Measurements from ENCODE around the gene DFFA. TPM values are rescaled to one million over a fixed set of nuclear protein-coding genes. Genes with fewer than 3 reads are reported as not detected.

The DFFA gene
- total RNA-seq, 1 experiment from 2014 or later = 94.1 TPM

DNA sequence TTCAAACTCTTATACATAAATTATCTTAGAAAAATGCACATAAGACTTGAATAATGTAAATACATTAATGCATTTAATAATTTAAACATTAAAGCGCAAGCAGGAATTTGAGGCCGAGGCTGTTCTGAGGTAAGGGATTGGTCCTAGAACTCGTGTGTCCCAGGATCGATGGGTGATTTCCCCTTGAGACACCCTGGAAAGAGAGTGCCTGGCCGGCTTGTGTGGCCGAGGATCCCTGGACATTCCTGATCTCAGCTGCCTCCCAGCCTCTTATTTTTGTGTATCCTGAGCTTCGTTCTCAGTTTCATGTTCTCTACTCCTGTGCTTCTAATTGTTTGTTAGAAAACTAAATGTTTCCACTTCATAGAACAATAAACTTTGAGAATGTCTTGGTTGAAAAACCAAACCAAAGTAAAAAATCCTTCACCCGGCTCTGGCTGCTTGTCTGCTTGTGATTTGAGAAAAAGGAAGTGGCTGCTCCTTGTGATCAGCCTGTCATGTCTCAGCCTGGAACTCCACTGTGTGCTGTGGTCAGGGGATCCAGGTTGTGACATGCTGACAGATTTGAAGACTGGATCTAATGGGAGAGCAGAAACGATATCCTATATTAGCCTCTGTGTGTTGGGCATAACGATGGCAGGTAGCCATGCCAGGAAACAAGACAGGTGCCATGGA lies 43.1 kb upstream of the DFFA start:
- H3K9me3 Mint-ChIP-seq = no peaks in the 10 kb centered on the region
- Histone ChIP-seq H3K9me3 (ENCODE audit: control insufficient read depth, low read depth, low read length) (no peaks in the 10 kb centered on the region), H3K79me1 (ENCODE audit: insufficient read depth, low read depth, low read length, poor library complexity, severe bottlenecking) (peaks cover 7% of the 10 kb centered on the region), H2AK5ac (ENCODE audit: insufficient read length, low read length) (no peak overlapping the region), H4K8ac (replicated peaks; ENCODE audit: insufficient read length, low read depth, low read length) (no peak overlapping the region), H2BK15ac (ENCODE audit: low read depth, low read length) (no peak overlapping the region), H3K23ac (ENCODE audit: insufficient read length, low read depth, low read length) (no peak overlapping the region), H3K4me2 (ENCODE audit: insufficient read depth, insufficient read length, low read length) (no peak overlapping the region), H3K9ac (ENCODE audit: extremely low read depth, insufficient read length, low read length) (no peak overlapping the region), H3K27ac (ENCODE audit: insufficient read length, low read depth, low read length) (no peak overlapping the region), H2BK120ac (ENCODE audit: low read depth, low read length, poor library complexity, severe bottlenecking) (no peak overlapping the region), H4K5ac (ENCODE audit: insufficient read length, low read depth, low read length) (no peak overlapping the region), H4K91ac (ENCODE audit: insufficient read length, low read depth, low read length) (no peak overlapping the region), H3K14ac (ENCODE audit: insufficient read depth, low read length) (no peak overlapping the region), H2BK20ac (ENCODE audit: low read depth, low read length, poor library complexity, severe bottlenecking) (no peak overlapping the region), H4K20me1 (ENCODE audit: control insufficient read depth, insufficient read depth, insufficient read length) (no peaks in the 10 kb centered on the region), H3K4me1 (ENCODE audit: insufficient read depth, low read length) (peaks cover 12% of the 10 kb centered on the region; the same call in 1 of the 2 replicates), H3K4ac (ENCODE audit: low read depth, low read length) (no peak overlapping the region), H3K56ac (ENCODE audit: insufficient read length, low read depth, low read length) (no peak overlapping the region), H3K27me3 (ENCODE audit: insufficient read depth, low read length) (no peaks in the 10 kb centered on the region), H2BK12ac (ENCODE audit: insufficient read length, low read depth, low read length) (no peak overlapping the region), H3K79me2 (ENCODE audit: insufficient read depth, low read length) (peaks cover 6% of the 10 kb centered on the region; the same call in 1 of the 2 replicates), H3K18ac (ENCODE audit: insufficient read length, low read depth, low read length) (no peak overlapping the region), H2AFZ (ENCODE audit: low read length) (no peak overlapping the region), H2BK5ac (ENCODE audit: insufficient read length, low read length) (no peak overlapping the region), H3K23me2 (ENCODE audit: insufficient read length, low read depth, low read length, poor library complexity, severe bottlenecking) (no peaks in the 10 kb centered on the region), H3T11ph (ENCODE audit: low read length) (no peak overlapping the region)
- H3K27me3 Mint-ChIP-seq (ENCODE audit: low read depth) = no peaks in the 10 kb centered on the region
- peaks cover 50 to 65% of the 10 kb centered on the region in 2 experiments for H3K4me1 Mint-ChIP-seq
- TF ChIP-seq, protein P1, sequence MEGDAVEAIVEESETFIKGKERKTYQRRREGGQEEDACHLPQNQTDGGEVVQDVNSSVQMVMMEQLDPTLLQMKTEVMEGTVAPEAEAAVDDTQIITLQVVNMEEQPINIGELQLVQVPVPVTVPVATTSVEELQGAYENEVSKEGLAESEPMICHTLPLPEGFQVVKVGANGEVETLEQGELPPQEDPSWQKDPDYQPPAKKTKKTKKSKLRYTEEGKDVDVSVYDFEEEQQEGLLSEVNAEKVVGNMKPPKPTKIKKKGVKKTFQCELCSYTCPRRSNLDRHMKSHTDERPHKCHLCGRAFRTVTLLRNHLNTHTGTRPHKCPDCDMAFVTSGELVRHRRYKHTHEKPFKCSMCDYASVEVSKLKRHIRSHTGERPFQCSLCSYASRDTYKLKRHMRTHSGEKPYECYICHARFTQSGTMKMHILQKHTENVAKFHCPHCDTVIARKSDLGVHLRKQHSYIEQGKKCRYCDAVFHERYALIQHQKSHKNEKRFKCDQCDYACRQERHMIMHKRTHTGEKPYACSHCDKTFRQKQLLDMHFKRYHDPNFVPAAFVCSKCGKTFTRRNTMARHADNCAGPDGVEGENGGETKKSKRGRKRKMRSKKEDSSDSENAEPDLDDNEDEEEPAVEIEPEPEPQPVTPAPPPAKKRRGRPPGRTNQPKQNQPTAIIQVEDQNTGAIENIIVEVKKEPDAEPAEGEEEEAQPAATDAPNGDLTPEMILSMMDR (conservative IDR thresholded peaks at IDR 0.05) = no peak
- H3K4me3 Mint-ChIP-seq = no peak overlapping the region
- no CpG with 5 or more reads among the region's 10 CpGs for WGBS (ENCODE audit: extremely low coverage, insufficient read length, low lambda C conversion rate)
- H3K36me3 Mint-ChIP-seq (ENCODE audit: insufficient read depth in 1 of 3, low read depth in 3 of 3) = peaks cover 0 to 5% (median 2%) of the 10 kb centered on the region in 3 experiments; a peak in 3 of 7 replicates
- H3K27ac Mint-ChIP-seq = peak overlapping the region in 1 of 3 experiments; percentile 81; a peak in 2 of 7 replicates
- no peak for DNase-seq
